Astrocyte of the spinal cord (primary cell): ENCODE measurements around the gene GAS7.

Experiments used
- DNase-seq: peaks from one replicate; pipeline ENCODE4 v3.0.0; 2011; ENCODE audit warnings: low read depth, low spot score
- H3K4me3 ChIP-seq: 2 replicates; pipeline ENCODE4 v1.5.1; 2011; ENCODE audit warnings: low read depth, mild to moderate bottlenecking, low read length, moderate library complexity
- in situ Hi-C: cut with HindIII; loops from 2 replicates; pipeline ENCODE4 v1.10.0; 2017; ENCODE audit warnings: low sequenced_read_pairs
- TF ChIP-seq, protein P1 (sequence below): IDR thresholded peaks from 2 replicates; pipeline ENCODE4 v1.5.1; 2012; ENCODE audit warnings: low read depth, mild to moderate bottlenecking, low read length, inconsistent platforms

GAS7 gene

GRCh38 chr17:9981344-9981915, 217.0 kb downstream of the GAS7 start:
- TF ChIP-seq, protein P1, sequence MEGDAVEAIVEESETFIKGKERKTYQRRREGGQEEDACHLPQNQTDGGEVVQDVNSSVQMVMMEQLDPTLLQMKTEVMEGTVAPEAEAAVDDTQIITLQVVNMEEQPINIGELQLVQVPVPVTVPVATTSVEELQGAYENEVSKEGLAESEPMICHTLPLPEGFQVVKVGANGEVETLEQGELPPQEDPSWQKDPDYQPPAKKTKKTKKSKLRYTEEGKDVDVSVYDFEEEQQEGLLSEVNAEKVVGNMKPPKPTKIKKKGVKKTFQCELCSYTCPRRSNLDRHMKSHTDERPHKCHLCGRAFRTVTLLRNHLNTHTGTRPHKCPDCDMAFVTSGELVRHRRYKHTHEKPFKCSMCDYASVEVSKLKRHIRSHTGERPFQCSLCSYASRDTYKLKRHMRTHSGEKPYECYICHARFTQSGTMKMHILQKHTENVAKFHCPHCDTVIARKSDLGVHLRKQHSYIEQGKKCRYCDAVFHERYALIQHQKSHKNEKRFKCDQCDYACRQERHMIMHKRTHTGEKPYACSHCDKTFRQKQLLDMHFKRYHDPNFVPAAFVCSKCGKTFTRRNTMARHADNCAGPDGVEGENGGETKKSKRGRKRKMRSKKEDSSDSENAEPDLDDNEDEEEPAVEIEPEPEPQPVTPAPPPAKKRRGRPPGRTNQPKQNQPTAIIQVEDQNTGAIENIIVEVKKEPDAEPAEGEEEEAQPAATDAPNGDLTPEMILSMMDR, result no peak
- DNase-seq, result no peak
- in situ Hi-C loops, result no loop called here
- H3K4me3 ChIP-seq, result no peak overlapping the region

DNA sequence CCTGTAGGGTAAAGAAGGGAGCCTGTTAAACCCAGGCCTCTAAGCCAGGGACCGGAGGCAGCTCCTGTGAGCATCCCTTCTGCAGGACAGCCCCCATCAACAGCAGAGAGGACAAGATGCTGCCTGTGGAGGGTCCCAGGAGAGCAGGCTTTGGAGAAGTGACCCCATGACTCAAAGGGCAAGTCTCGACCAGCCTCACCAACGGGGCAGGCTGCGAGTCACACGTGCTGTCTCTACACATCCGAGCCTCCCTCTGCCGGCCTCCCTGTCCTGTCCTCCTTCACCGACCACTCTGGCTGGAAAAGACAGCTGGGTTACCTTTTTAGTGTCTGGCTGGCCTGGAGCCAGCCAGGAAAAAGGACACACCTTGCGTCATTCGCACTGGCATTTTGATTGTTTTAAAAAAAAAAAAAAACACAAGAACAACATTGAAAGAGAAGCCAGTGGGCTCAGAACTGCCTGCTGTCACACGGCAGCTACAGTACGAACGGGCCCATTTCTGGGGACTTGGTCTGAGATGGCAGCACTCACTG, 218.9 kb downstream of the GAS7 start:
- in situ Hi-C loops, result no loop called here
- no peak overlapping the region for H3K4me3 ChIP-seq
- DNase-seq, result no peak
- TF ChIP-seq, protein P1, result no peak

GRCh38 chr17:9977180-9977575, 221.2 kb downstream of the GAS7 start:
- DNase-seq, result no peak
- no peak overlapping the region for H3K4me3 ChIP-seq
- in situ Hi-C loops, result no loop called here
- TF ChIP-seq, protein P1, result no peak

- no peak for DNase-seq
- in situ Hi-C loops, result no loop called here
- H3K4me3 ChIP-seq, result no peak overlapping the region
- TF ChIP-seq, protein P1, result no peak
These were observed 221.9 kb downstream of the GAS7 start for GRCh38 chr17:9976283-9977179.

GRCh38 chr17:9974448-9975381, 223.7 kb downstream of the GAS7 start:
- in situ Hi-C loops, result no loop called here
- TF ChIP-seq, protein P1, result no peak

More at GRCh38 chr17:9974448-9975381, 223.7 kb downstream of the GAS7 start:
- DNase-seq, result no peak
- no peak overlapping the region for H3K4me3 ChIP-seq
